Measurements from ENCODE around the gene FAM149B1.
"Not testable (repeated sequence)": the region's sequence is repeated elsewhere in the genome, so short reads cannot be mapped to it uniquely, and the experiment has no call there.

Gene FAM149B1

DNA sequence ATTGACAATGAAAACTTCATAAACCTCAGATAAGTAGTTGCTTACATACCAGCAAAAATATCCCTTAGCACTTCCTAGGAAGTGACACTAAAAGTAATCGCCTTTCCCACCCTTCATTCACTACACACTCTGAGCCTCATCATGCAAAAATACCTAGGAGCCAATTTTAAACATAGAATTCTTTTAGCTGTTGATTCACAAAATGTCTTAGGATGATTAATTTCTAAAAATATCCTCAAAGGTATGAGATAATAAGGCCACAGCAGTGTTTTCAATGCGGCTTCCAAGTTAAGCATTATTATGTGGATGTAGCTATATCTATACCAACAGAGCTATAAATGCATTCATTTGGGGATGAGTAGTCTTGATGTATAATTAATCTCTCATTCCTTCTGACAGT is 66.0 kb downstream of the FAM149B1 start:
- no peak for DNase-seq

- DNase-seq, result no peak
Measured at GRCh38 chr10:73234695-73235094, 66.8 kb downstream of the FAM149B1 start.

DNA sequence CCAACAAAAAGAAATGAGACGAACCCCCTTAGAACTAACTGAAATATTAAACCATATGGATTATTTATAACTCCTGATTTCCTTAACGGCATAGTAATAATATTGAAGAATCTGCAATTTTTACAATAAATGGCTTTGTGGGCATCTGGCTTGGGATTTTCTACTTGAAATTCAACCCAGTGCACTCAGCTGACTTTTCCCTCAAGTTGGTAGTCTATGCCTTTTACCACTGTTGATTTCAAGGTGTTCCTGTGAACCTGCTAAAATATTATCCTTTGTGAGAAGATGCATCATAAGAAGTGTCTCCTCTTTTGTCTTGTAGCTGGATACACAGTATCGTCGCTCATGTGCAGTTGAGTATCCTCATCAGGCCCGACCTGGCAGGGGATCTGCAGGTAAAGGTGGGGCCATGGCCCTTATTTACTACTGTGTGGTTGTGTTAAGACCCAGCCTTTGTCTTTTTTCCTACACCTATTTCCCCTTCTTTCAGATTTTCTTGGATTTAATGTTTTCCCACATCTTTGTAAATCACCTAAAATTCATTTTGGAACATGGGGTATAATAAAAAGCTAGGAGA is 71.2 kb downstream of the FAM149B1 start:
- no peak for DNase-seq

DNA sequence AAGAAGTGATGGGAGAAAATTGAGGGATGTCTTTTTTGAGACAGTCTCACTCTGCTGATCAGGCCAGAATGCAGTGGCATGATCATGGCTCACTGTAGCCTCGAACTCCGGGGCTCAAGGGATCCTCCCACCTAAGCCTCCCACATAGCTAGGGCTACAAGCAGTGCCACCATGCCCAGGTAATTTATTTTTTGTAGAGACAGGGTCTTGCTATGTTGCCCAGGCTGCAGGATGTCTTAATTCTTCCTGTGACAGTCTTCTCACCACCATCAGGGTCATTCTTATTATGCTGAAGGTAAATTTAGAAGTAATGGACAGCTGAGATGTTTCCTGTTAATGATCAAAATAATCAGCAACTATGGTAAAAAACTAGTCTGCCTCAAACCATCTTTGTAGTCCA is 72.0 kb downstream of the FAM149B1 start:
- DNase-seq, result no peak

DNA sequence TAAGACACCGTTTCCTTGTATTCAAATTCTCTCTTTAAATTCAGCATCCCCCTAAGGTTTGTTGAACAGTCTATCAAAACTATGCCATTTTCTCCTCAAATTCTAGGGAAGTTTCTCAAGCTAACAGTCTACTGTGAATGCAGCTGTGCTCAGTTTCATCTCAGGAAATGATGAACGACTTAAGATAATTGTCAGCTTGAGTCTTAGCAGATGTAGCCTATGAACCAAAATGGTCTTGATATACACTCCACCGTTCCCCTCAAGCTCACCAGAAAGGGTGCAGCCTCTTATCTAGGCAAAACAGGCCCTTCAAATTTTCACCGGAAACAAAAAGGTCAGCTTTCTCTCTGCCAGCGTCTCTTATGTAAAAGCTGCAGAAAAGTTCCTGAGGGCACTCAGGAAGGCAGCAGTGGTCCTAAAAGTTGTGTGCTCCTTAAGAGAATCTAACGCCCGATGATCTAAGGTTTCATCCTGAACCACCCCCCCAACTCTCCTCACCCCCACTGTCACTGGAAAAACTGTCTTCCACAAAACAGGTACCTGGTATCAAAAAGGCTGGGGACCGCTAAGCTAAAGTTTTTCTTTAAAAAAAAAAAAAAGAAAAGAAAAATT is 77.1 kb downstream of the FAM149B1 start:
- DNase-seq, result no peak

GRCh38 chr10:73246322-73246645 is 78.4 kb downstream of the FAM149B1 start:
- DNase-seq, result no peak

DNA sequence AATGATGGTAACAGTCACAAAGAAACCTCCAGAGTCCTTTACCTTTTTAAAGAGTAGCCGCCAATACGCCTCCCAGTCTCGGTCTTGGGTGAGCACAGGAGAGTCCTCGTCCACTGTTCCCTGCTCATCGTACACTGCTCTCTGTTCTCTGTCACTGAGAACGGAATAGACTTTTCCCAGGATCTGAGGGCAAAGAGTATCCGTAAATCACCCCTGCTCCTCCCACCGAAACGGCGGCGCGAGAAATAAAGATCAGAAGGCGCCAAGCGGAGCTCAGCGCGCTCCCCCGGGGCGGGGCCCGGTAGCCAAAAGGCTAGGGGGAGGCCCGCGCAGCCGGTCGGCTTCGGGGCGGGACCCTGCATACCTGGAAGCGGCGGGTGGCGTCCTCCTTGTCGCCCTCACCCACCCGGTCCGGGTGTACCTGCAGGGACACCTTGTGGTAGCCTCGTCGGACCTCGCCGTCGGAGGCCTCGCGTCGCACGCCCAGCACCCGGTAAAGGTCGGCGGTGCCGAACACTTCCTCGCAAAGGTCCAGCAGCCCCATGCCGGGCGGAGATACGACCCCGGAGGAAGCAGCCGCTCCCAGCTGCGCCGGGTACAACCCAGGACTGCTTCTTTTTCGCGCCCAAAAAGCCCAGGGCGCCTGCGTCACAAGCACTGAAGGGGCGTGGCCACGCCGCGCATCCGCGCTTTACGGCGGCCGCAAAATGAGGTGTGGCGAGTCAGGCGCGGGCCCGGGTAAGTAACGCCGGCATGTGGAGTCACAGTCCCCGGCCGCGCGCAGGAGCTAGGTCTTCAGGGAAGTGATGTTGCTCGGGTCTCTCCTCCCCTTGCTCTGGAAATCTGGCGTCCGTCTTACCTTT is 79.0 kb downstream of the FAM149B1 start, which contains the start of gene DNAJC9:
DNAJC9 (minus strand) TSS at position 610 of the 863 bp plus-strand sequence; CDS start at position 544, 66 bp downstream.
- peak; percentile 93 for DNase-seq

- DNase-seq, result peak; percentile 23
Measured at GRCh38 chr10:73247509-73248258, 79.8 kb downstream of the FAM149B1 start.

DNA sequence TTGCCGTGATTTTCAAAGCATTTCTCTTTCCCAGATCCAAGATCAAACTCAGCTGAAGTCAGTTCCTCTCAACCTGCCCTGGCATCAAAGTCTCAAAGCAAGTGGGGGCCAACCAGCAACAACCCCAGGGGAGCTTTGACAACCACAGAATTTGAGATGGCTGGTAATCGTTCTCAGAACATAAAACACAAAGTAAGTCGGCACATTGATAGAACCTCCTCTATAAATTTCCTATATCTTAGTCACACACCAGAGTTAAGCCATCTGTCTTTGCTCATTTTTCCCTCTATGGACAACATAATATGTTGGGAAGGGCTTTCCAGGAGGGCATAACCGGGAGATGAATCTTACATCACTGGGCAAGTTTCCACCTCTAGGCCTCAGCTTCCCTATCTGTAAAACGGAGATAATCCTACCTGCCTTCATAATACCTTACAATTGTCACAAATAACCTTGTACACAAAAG is 80.4 kb downstream of the FAM149B1 start:
- DNase-seq, result peak; percentile 59

- no peak for DNase-seq
Measured at GRCh38 chr10:73251683-73252444, 83.9 kb downstream of the FAM149B1 start.

GRCh38 chr10:73252445-73253224 is 84.7 kb downstream of the FAM149B1 start, which contains the start of gene MRPS16:
Gene MRPS16, minus strand, starts transcription at chr10:73252644. Its CDS starts 162 bp downstream, at chr10:73252482.
- DNase-seq, result peak; percentile 98

DNA sequence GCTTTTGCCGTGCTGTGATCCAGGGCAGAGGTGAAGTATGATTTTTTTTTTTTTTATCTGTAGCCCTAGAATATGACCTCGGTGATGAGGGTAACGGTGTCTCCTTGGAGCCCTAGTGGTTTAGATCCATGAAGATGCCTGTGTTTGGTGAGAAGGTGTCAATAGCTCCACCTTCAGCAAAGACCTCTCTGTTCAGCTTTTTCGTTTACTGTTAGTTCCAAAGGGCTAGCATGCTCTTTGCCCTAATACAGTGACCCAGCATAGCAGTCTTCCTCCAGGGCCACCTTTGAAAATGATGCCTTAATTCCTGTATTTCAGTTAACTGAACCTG is 85.3 kb downstream of the FAM149B1 start:
- DNase-seq, result no peak

GRCh38 chr10:73258612-73259011 is 90.7 kb downstream of the FAM149B1 start:
- DNase-seq, result not testable (repeated sequence)

- no peak for DNase-seq
Measured at GRCh38 chr10:73261362-73261995, 93.6 kb downstream of the FAM149B1 start.

GRCh38 chr10:73262105-73262730 is 94.3 kb downstream of the FAM149B1 start:
- peak; percentile 64 for DNase-seq

- no peak for DNase-seq
Measured at GRCh38 chr10:73262880-73263555, 95.1 kb downstream of the FAM149B1 start.

DNA sequence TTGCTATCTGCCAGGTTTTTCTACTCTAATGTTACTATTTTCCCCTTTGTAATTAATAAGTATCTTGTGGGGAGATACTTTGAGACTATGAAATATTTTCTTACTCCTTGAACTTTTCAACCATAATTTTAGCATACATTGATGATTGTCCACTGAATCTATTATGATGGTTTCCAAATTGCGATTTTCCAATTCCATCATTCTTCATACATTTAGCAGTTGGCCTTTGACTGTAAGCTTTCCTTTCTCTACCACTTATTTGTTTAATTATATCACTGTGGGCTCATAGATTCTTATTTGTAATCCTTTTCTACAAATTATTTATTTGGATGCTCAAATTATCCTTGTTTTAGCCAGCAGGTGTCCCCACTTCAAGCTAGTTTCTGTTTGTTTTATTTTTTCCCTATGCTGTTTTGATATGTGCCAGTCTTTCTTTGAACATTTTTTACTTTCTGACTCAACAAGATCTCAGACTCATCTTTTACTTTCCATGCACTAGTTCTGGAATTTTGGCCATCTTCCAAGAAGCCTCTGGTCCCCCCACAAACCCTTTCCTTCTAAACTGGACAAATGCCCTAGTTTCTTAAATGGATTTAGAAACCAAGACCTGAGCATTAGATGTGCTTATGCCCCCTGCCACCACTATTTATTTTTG is 95.9 kb downstream of the FAM149B1 start:
- DNase-seq, result peak; percentile 57

GRCh38 chr10:73264423-73264822 is 96.5 kb downstream of the FAM149B1 start:
- no peak for DNase-seq

GRCh38 chr10:73281097-73281496 is 113.2 kb downstream of the FAM149B1 start:
- DNase-seq, result no peak
